Subcutaneous abdominal adipose tissue (tissue), 5 donors: Measurements from ENCODE around the gene ELL.

ENCODE experiments used
- H3K27ac ChIP-seq: one replicate; pipeline ENCODE4 v1.7.0; 2013; ENCODE audit warnings: low read depth, mild to moderate bottlenecking, inconsistent platforms, low read length, moderate library complexity
- H3K27me3 ChIP-seq, 5 donors: one replicate each; pipeline ENCODE4 v1.7.0; 2013; ENCODE audit warnings: low read length in 5 of 5, inconsistent platforms in 1 of 5; ENCODE audit not compliant: control insufficient read depth in 5 of 5, insufficient read depth in 4 of 5
- H3K36me3 ChIP-seq, 5 donors: one replicate each; pipeline ENCODE4 v1.7.0; 2013; ENCODE audit warnings: low read length in 5 of 5; ENCODE audit not compliant: control insufficient read depth in 5 of 5, insufficient read depth in 5 of 5
- H3K4me1 ChIP-seq, 5 donors: one replicate each; pipeline ENCODE4 v1.7.0; 2013; ENCODE audit warnings: low read length in 5 of 5, mild to moderate bottlenecking in 3 of 5, moderate library complexity in 1 of 5; ENCODE audit not compliant: control insufficient read depth in 5 of 5, insufficient read depth in 5 of 5
- H3K4me3 ChIP-seq, 5 donors: one replicate each; pipeline ENCODE4 v1.7.0; 2013; ENCODE audit warnings: low read length in 5 of 5, low read depth in 1 of 5
- H3K9ac ChIP-seq, 5 donors: one replicate each; pipeline ENCODE4 v1.7.0; 2013; ENCODE audit warnings: low read length in 5 of 5, mild to moderate bottlenecking in 4 of 5, moderate library complexity in 3 of 5
- H3K9me3 ChIP-seq, 5 donors: one replicate each; pipeline ENCODE4 v1.7.0; 2013; ENCODE audit warnings: low read length in 5 of 5; ENCODE audit not compliant: control insufficient read depth in 5 of 5
- donor health status: healthy.
- donor health status: healthy.
- donor health status: healthy.
- donor health status: healthy.
- donor health status: healthy.

ELL gene

GRCh38 chr19:18473706-18474087, 48.2 kb downstream of the ELL start:
- peaks cover 0 to 24% (median 13%) of the 10 kb centered on the region in 5 donors for H3K36me3 ChIP-seq
- no peak overlapping the region for H3K27ac ChIP-seq
- H3K27me3 ChIP-seq, result no peaks in the 10 kb centered on the region
- peaks cover 4 to 61% (median 45%) of the 10 kb centered on the region in 5 donors for H3K4me1 ChIP-seq
- no peaks in the 10 kb centered on the region for H3K9me3 ChIP-seq
- H3K9ac ChIP-seq, result no peak overlapping the region
- H3K4me3 ChIP-seq, result no peak overlapping the region

DNA sequence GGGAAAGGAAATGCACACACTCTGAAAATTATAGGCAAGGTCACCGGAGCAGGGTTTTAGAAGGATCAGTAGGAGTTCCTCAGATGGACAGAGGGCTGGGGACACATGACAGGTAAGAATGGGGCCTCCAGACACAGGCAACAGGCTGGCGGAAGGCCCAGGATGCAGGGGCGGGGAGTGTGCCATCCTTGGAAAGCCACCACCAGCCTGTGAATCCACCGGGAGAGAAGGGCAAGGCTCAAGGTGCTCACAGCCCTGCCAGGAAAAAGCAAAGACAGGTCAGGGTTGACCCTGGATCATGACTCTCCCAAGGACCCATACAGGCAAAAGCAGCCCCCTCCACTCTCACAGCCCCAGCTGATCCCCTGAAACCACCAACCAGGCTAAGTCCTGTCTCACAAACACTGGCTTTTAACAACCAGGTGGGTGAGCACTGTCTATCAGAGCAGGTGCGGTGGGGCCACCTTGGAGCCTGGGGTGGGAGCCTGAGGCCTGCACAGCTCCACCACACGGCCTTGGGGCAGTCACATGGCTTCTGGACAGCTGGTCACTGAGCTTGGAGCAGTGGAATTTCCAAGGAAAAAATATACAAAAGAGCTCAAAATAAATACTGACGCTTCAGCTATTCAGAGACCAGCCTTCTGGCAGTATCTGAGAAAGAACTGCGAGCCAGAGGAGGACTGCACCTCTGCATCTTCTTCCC, 48.7 kb downstream of the ELL start:
- Histone ChIP-seq H3K27ac (no peak overlapping the region), H3K4me1 (peaks cover 4 to 56% (median 39%) of the 10 kb centered on the region in 5 donors), H3K9ac (no peak overlapping the region)

GRCh38 chr19:18470787-18471186, 51.1 kb downstream of the ELL start:
- Histone ChIP-seq H3K9ac (peak overlapping the region in 1 of 5 donors; percentile 49), H3K9me3 (no peaks in the 10 kb centered on the region), H3K36me3 (peaks cover 0 to 24% (median 13%) of the 10 kb centered on the region in 5 donors), H3K4me1 (peaks cover 2 to 51% (median 33%) of the 10 kb centered on the region in 5 donors), H3K27me3 (no peaks in the 10 kb centered on the region), H3K4me3 (no peak overlapping the region), H3K27ac (no peak overlapping the region)

More for the DNA sequence above, 48.7 kb downstream of the ELL start:
- Histone ChIP-seq H3K9me3 (no peaks in the 10 kb centered on the region), H3K27me3 (no peaks in the 10 kb centered on the region), H3K4me3 (no peak overlapping the region), H3K36me3 (peaks cover 0 to 24% (median 13%) of the 10 kb centered on the region in 5 donors)

GRCh38 chr19:18469069-18469846, 52.6 kb downstream of the ELL start:
- Histone ChIP-seq H3K27ac (no peak overlapping the region), H3K4me1 (peaks cover 14 to 58% (median 47%) of the 10 kb centered on the region in 5 donors), H3K36me3 (peaks cover 0 to 36% (median 16%) of the 10 kb centered on the region in 5 donors), H3K9me3 (no peaks in the 10 kb centered on the region), H3K9ac (peak overlapping the region in 2 of 5 donors; percentile 30 to 49), H3K4me3 (no peak overlapping the region), H3K27me3 (no peaks in the 10 kb centered on the region)

DNA sequence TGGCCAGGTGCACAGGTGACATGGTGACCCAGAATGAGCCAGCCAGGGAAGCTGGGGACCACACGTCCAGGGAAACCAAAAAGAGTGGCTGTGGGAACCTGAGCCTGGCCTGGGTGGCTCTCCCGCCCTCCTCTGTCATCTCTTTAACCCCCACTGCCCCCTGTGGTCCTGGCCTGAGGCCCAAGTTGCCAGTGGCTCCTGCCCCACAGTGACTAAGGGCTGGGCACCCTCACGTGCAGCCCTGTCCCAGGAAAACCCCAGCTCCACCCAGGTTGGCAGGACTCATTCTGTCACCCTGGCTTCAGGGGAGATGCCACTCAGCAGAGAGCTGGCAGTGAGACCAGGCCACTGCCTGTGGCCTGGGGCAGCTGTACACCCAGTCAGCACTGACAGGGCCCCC, 53.4 kb downstream of the ELL start:
- H3K9me3 ChIP-seq, result no peaks in the 10 kb centered on the region
- peaks cover 14 to 59% (median 51%) of the 10 kb centered on the region in 5 donors for H3K4me1 ChIP-seq
- no peak overlapping the region for H3K4me3 ChIP-seq
- no peaks in the 10 kb centered on the region for H3K27me3 ChIP-seq
- peaks cover 0 to 36% (median 16%) of the 10 kb centered on the region in 5 donors for H3K36me3 ChIP-seq
- H3K27ac ChIP-seq, result no peak overlapping the region
- peak overlapping the region in 2 of 5 donors; percentile 10 to 30 for H3K9ac ChIP-seq

- Histone ChIP-seq H3K27ac (no peak overlapping the region), H3K9me3 (no peaks in the 10 kb centered on the region), H3K27me3 (no peaks in the 10 kb centered on the region), H3K4me1 (peaks cover 14 to 58% (median 51%) of the 10 kb centered on the region in 5 donors), H3K9ac (peak overlapping the region in 1 of 5 donors; percentile 16), H3K36me3 (peaks cover 0 to 36% (median 16%) of the 10 kb centered on the region in 5 donors), H3K4me3 (no peak overlapping the region)
These were observed 53.9 kb downstream of the ELL start for GRCh38 chr19:18467978-18468377.

GRCh38 chr19:18466354-18466753, 55.5 kb downstream of the ELL start:
- Histone ChIP-seq H3K9me3 (no peaks in the 10 kb centered on the region), H3K4me1 (peaks cover 17 to 64% (median 58%) of the 10 kb centered on the region in 5 donors), H3K9ac (no peak overlapping the region), H3K4me3 (no peak overlapping the region), H3K36me3 (peaks cover 0 to 30% (median 13%) of the 10 kb centered on the region in 5 donors), H3K27me3 (no peaks in the 10 kb centered on the region), H3K27ac (peak overlapping the region; percentile 71)

GRCh38 chr19:18465964-18466339, 55.9 kb downstream of the ELL start:
- no peak overlapping the region for H3K4me3 ChIP-seq
- no peak overlapping the region for H3K9ac ChIP-seq
- H3K9me3 ChIP-seq, result no peaks in the 10 kb centered on the region
- peaks cover 0 to 30% (median 17%) of the 10 kb centered on the region in 5 donors for H3K36me3 ChIP-seq
- H3K27me3 ChIP-seq, result no peaks in the 10 kb centered on the region
- peaks cover 19 to 68% (median 62%) of the 10 kb centered on the region in 5 donors for H3K4me1 ChIP-seq
- H3K27ac ChIP-seq, result peak overlapping the region; percentile 71

GRCh38 chr19:18465214-18465963, 56.5 kb downstream of the ELL start:
- Histone ChIP-seq H3K27me3 (no peaks in the 10 kb centered on the region), H3K4me1 (peaks cover 24 to 70% (median 66%) of the 10 kb centered on the region in 5 donors), H3K4me3 (peak overlapping the region in 1 of 5 donors; percentile 25), H3K27ac (peak overlapping the region; percentile 71), H3K9ac (peak overlapping the region in 4 of 5 donors; percentile 21 to 82 (median 49)), H3K9me3 (no peaks in the 10 kb centered on the region), H3K36me3 (peaks cover 0 to 30% (median 17%) of the 10 kb centered on the region in 5 donors)
